Coronary artery (tissue), 2 donors: ENCODE measurements around the gene DNAAF2.
"Not testable (repeated sequence)": the region's sequence is repeated elsewhere in the genome, so short reads cannot be mapped to it uniquely, and the experiment has no call there.

Source experiments
- DNase-seq: peaks from one replicate; pipeline ENCODE4 v3.0.0-alpha.2; 2017; ENCODE audit warnings: low spot score
- H3K27ac ChIP-seq, 2 donors: fragments of 200-600 bp; sonication (generic); one replicate each; pipeline ENCODE4 v1.5.1; 2016 to 2019
- H3K4me3 ChIP-seq: fragments of 200-600 bp; sonication (generic); 2 replicates; pipeline ENCODE4 v1.5.1; 2016; ENCODE audit warnings: mild to moderate bottlenecking, moderate library complexity
- TF ChIP-seq, protein P1 (sequence below): fragments of 200-600 bp; sonication (generic); IDR thresholded peaks from one replicate; pipeline ENCODE4 v1.5.1; 2019; ENCODE audit warnings: antibody characterized with exemption

DNAAF2 gene

GRCh38 chr14:49589387-49589786 lies 45.7 kb downstream of the DNAAF2 start:
- TF ChIP-seq, protein P1, sequence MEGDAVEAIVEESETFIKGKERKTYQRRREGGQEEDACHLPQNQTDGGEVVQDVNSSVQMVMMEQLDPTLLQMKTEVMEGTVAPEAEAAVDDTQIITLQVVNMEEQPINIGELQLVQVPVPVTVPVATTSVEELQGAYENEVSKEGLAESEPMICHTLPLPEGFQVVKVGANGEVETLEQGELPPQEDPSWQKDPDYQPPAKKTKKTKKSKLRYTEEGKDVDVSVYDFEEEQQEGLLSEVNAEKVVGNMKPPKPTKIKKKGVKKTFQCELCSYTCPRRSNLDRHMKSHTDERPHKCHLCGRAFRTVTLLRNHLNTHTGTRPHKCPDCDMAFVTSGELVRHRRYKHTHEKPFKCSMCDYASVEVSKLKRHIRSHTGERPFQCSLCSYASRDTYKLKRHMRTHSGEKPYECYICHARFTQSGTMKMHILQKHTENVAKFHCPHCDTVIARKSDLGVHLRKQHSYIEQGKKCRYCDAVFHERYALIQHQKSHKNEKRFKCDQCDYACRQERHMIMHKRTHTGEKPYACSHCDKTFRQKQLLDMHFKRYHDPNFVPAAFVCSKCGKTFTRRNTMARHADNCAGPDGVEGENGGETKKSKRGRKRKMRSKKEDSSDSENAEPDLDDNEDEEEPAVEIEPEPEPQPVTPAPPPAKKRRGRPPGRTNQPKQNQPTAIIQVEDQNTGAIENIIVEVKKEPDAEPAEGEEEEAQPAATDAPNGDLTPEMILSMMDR = no peak
- Histone ChIP-seq H3K4me3 (no peak overlapping the region), H3K27ac (no peak overlapping the region)
- no peak for DNase-seq

DNA sequence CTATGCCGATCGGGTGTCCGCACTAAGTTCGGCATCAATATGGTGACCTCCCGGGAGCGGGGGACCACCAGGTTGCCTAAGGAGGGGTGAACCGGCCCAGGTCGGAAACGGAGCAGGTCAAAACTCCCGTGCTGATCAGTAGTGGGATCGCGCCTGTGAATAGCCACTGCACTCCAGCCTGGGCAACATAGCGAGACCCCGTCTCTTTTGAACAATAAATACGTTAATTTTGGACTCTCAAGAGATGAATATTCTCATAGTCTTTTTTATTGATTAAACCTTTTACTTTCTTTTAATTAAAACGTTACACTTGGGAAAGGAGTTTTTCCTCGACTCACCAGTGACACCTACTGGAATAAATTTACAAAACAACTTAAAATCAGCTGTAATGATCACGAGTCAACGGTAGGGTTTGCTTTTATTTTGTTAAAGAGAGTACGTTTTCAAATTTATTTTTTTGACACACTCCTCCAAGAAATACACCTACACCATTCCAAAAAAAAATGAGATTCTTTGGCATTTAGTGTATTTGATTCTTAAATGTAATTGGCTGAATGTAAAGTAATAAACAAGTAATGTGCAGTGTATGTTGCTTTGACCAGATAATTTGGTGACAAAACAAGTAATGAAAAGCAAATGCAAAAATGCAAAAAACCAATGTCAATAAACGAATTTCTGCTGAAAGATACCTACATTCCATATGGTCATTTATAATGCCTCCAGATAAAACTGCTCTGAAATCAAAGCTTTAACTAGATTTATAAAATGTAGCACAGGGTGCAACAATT lies 48.2 kb downstream of the DNAAF2 start:
- TF ChIP-seq, protein P1 = peak; percentile 44
- no peak for DNase-seq
- Histone ChIP-seq H3K27ac (peak overlapping the region; percentile 88 to 94), H3K4me3 (peak overlapping the region; percentile 94)

DNA sequence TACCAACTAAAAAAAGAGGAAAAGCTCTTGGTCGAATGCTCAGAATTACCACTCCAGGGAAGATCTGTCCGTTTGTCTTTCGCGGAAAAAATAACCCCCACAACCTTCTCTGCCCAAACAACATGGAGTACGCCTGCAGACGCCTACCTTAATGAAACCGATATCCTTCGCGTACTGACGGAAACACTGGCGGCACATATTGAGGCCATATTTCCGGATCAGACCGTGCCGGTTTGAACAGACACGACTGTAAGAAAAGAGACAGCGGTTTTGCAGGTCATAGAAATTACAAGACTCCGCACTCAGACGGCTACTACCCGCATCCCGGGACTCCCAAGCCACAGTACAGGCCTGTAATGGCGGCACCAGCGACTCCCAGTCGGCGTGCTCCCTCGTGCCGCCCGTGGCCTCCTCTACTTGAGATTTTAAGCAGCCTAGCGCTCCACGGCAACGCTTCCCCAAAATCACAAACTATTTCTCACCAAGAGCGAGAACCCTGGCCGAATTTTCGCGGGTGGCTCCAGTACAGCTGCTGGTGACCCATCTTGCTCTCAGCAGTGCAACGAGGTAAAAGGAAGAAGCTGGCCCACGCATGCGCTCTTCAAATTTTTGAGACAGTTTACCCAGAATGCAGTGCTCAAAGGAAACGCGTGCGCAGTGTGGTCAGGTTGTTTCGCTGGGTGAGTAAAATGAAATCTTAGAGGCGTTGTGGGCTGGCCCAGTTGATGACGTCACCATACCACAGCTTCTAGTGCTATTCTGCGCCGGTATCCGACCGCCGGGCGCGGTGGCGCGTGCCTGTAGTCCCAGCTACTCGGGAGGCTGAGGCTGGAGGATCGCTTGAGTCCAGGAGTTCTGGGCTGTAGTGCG lies 49.0 kb downstream of the DNAAF2 start, which contains the start of gene RPS29:
RPS29 (minus strand) TSS at position 578 of the 870 bp plus-strand sequence; CDS start at position 544, 34 bp downstream.
- DNase-seq = peak; percentile 99
- H3K27ac ChIP-seq = peak within 1 kb of the TSS; percentile 88 to 94
- H3K4me3 ChIP-seq = peak within 1 kb of the TSS; percentile 94
- TF ChIP-seq, protein P1 = no peak

GRCh38 chr14:49584981-49585640 lies 49.9 kb downstream of the DNAAF2 start:
- not testable (repeated sequence) for DNase-seq
- H3K4me3 ChIP-seq = peak overlapping the region; percentile 94
- peak overlapping the region; percentile 88 to 94 for H3K27ac ChIP-seq

DNA sequence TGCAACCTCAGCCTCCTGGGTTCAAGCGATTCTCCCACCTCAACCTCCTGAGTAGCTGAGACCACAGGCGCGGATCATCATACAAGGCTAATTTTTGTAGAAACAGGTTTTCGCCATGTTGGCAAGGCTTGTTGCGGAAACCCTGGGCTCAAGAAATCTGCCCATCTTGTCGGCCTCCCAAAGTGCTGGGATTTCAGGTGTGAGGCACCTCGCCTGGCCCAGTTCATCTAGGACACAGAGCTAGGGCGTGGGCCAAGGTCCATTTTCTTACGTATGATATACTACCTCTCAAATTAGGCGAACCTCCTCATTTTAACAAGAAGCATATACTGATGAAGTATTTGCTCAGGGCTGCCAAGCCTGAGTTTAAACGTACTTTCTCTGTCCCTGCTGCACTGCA lies 51.0 kb downstream of the DNAAF2 start:
- peak overlapping the region; percentile 94 for H3K4me3 ChIP-seq
- TF ChIP-seq, protein P1 = no peak
- DNase-seq = no peak
- H3K27ac ChIP-seq = no peak overlapping the region

GRCh38 chr14:49583629-49584028 lies 51.4 kb downstream of the DNAAF2 start:
- peak overlapping the region; percentile 94 for H3K4me3 ChIP-seq
- no peak for DNase-seq
- TF ChIP-seq, protein P1 = no peak
- H3K27ac ChIP-seq = no peak overlapping the region
